Stimulated activated CD8-positive, alpha-beta memory T cell treated with anti-CD3 and anti-CD28 coated beads, Interleukin-7, amount 100 ng/mL, for 24 hours (primary cell): Measurements from ENCODE around the gene CHD9.
"Not testable (repeated sequence)": the region's sequence is repeated elsewhere in the genome, so short reads cannot be mapped to it uniquely, and the experiment has no call there.

Source experiments
- DNase-seq: peaks from one replicate; pipeline ENCODE4 v3.0.0-alpha.2; 2020; ENCODE audit warnings: low read depth

CHD9 gene

GRCh38 chr16:53071748-53072301 lies 17.0 kb downstream of the CHD9 start:
- no peak for DNase-seq

GRCh38 chr16:53073022-53073421 lies 18.2 kb downstream of the CHD9 start:
- DNase-seq = no peak

DNA sequence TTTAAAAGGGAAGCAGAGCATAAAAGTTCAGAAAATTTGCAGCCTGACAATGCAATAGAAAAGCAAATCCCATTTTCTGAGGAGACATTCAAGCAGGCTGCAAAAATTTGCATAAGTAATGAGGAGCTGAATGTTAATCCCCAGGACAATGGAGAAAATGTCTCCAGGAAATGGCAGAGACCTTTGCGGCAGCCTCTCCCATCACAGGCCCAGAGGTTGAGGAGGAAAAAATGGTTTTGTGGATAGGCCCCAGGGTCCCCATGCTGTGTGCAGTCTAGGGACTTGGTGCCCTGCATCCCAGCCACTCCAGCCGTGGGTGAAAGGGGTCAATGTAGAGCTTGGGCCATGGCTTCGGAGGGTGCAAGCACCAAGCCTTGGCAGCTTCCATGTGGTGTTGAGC lies 19.5 kb downstream of the CHD9 start:
- DNase-seq = not testable (repeated sequence)

DNA sequence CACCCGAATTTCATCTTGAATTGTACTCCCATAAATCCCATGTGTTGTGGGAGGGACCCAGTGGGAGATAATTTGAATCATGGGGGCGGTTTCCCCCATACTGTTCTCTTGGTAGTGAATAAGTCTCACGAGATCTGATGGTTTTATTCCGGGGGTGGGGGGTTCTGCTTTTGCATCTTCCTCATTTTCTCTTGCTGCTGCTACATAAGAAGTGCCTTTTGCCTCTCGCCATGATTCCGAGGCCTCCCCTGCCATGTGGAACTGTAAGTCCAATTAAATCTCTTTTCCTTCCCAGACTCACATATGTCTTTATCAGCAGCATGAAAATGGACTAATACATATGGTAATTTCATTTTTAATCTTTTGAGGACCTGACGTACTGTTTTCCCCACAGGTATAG lies 20.7 kb downstream of the CHD9 start:
- DNase-seq = not testable (repeated sequence)

DNA sequence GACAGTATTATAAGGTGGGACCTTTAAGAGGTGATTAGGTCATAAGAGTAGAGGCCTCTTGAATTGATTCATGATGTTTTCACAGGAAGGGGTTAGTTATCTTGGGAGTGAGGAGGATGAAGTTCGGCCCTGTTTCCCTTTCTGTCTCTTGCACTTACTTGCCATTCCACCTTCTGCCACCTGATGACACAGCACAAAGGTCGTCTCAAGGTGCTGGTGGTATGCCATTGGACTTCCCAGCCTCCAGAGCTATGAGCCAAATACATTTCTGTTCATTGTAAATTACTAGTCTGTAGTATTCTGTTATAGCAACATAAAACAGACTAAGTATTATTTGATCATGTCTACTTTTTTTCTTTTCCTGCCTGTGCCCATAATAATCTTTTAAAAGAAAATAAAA lies 23.5 kb downstream of the CHD9 start:
- DNase-seq = no peak

- no peak for DNase-seq
Observed at GRCh38 chr16:53078765-53079485, 24.1 kb downstream of the CHD9 start.

GRCh38 chr16:53080345-53081031 lies 25.7 kb downstream of the CHD9 start:
- DNase-seq = no peak

GRCh38 chr16:53081032-53081424 lies 26.2 kb downstream of the CHD9 start:
- no peak for DNase-seq

DNA sequence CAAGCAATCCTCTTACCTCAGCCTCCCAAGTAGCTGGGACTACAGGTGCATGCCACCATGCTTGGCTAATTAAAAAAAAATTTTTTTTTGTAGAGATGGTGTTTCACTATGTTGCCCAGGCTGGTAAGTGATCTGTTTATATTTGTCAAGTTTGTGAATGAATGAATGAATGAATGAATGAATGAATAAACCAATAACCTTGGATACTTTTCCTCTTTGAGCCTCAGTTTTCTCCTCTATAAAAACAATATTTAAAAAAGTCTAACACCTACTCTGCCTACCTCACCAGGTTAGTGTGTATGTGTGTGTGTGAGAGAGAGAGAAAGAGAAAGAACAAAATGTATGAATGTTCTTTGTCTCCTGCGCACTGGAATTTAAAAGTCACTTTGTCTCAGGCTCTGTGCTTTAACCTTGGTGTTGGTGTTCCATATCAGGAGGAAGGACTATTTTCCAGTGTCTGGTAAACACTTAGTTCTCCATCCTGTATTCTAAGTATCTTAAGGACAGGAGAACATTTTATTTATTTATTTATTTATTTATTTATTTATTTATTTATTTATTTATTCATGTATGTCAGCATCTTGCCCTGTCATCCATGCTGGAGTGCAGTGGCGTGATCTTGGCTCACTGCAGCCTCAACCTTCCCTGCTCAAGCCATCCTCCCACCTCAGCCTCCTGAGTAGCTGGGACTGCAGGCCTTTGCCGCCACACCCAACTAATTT lies 27.1 kb downstream of the CHD9 start:
- no peak for DNase-seq

GRCh38 chr16:53082509-53082908 lies 27.7 kb downstream of the CHD9 start:
- DNase-seq = no peak

DNA sequence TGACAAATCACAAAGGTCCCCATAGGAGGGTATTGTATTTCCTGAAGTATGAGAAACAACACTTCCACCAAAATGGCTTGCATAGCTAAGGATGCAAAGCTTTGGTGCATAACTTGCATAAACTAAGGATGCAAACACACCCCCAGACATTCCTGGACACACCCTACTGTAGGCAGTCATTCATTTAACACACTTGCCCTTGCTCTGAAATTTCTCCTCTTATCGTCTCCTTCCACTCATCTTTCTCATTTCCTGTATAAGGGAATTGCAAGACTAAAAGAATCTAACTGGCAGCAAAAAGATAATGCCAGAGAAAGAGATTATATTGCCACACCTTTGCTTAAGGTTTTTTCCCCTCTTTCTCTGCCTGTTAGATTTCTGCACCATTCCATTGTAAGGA lies 28.3 kb downstream of the CHD9 start:
- no peak for DNase-seq

DNA sequence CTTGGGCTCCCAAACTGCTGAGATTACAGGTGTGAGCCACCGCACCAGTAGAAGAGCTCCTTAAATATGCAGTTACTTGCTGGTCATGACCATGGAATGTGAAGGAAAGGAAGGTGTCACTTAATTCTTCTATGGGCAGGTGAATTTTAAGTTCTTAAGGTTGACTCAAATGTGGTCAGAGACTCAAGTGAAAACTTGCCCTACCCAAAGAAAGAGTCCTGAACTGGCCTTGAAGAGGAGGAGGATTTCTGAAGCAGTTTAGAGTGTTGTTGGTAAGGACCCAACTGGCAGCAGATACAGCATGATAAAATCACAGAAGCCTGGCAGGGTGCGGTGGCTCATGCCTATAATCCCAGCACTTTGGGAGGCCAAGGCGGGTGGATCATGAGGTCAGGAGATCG lies 29.4 kb downstream of the CHD9 start:
- no peak for DNase-seq

DNA sequence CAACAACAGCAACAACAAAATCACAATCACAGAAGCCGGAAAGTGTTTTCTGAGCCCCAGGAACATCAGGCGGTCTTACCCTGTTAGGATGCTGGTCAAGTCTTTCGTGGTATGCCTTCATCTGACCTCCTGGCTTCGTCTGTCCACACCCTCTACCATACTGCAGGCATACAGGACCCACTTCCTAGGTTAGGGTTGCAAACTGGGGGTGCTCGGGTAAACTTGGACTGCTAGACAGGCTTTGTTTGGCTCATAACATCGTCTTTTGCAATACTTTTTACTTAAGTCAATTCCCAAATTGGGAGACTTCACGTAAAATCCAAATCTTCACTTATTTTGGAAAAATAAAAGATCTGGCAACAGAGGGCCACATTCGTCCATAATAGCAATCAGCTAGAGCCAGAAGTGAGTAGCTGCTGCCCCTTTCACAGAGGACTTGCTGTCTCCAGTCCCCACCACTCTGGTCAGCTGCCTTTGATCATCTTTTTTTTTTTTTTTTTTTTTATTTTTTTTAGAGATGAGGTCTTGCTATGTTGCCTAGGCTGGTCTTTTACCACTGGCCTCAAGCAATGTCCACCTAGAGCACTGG lies 30.0 kb downstream of the CHD9 start:
- DNase-seq = no peak

GRCh38 chr16:53085369-53085843 lies 30.6 kb downstream of the CHD9 start:
- DNase-seq = no peak

DNA sequence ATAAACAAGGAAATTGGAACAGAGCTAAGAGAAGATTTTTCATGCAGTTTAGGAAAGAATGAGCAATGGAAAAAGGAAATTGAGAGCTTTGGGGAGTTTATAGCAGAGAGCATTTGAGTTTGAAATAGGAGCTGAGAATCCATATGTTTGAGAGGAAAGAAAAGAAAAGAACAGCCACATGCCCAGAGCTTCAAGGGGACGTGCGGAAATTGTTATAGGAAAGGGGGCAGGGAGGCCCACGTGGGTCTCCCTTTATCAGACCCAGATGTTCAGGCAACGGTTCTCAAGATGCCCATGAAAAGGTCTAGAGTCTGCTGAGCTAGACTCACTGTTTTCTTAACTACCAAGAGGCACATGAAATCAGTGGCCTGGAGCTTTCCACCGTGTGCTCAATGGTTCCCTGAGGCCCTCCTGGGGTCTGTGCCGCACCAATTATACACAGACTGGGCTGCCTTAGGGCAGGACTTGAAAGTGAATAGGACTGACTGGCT lies 31.2 kb downstream of the CHD9 start:
- no peak for DNase-seq

- no peak for DNase-seq
Observed at GRCh38 chr16:53087101-53087500, 32.3 kb downstream of the CHD9 start.

GRCh38 chr16:53089434-53090285 lies 34.9 kb downstream of the CHD9 start:
- no peak for DNase-seq

DNA sequence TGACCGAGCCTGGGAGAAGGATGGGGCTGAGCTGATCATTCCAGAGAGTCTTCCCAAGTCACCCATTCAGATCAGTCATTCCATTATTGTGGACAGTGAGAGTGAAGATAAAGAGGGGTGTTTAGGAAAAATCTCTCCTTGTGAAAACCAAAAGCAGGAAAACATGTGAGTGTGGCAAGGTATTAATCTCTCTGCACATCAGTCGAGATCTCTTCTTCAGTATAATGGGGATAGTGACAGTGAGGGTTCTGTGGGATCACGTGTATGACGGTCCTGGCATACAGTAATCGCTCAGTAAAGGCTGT lies 35.4 kb downstream of the CHD9 start:
- DNase-seq = no peak

- no peak for DNase-seq
Observed at GRCh38 chr16:53090591-53091411, 36.0 kb downstream of the CHD9 start.

DNA sequence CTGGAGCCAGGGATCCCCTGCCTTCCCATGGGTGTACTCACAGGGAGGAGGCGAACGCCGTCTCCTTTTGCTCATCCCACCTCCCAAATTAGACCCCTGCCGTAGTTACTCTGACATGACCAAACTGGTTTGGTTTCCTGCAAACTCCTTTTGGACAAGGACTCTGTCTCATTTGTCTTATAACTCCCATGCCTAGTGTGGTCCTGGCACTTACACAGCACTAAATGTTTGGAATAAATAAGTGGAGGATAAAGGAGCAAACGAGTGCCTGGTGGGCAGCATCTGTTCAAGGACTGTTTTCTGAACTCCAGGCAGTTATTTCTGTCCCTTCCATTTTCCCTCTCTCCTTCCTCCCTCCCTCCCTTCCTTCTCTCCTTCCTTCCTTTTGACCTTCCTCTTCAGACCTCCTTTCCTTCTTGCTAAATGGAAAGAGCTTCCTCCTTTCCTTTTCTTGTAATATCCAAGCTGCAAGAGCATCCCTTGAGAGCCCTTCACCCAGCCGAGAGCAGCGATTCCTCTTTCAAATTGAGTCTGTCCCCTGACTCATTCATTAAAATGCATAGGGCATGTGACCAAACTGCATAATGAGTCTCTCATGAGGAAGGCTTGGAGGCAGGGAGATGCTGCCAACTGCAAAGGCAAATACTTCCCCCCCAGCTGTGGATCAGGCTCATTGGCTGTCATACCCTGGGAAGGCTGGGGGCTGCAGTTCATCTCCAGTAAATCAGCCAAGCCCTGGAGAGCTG lies 36.8 kb downstream of the CHD9 start:
- no peak for DNase-seq
